Tibial artery (tissue), 4 donors: ENCODE data around the gene CFAP410.

ENCODE experiments used
- DNase-seq, 2 donors: peaks; one replicate each; pipeline ENCODE4 v3.0.0-alpha.2; 2019
- H3K27ac ChIP-seq, 2 donors: fragments of 200-600 bp; sonication (generic) in 1 of 2; 1 replicate in 1 of 2; 2 replicates in 1 of 2; pipeline ENCODE4 v1.5.1; 2018 to 2019; ENCODE audit warnings: mild to moderate bottlenecking in 1 of 2
- H3K27me3 ChIP-seq, 2 donors: fragments of 200-600 bp; sonication (generic) in 1 of 2; one replicate each; pipeline versions ENCODE4 v1.5.1 to v1.6.0; 2016 to 2019
- H3K36me3 ChIP-seq, 3 donors: fragments of 200-600 bp; sonication (generic) in 2 of 3; one replicate each; pipeline ENCODE4 v1.5.1; 2016 to 2019; ENCODE audit warnings: mild to moderate bottlenecking in 2 of 3
- H3K4me1 ChIP-seq, 4 donors: fragments of 200-600 bp; sonication (generic) in 2 of 4; 1 replicate in 3 of 4; 2 replicates in 1 of 4; pipeline ENCODE4 v1.5.1; 2016 to 2019
- H3K4me3 ChIP-seq, 2 donors: fragments of 200-600 bp; sonication (generic) in 1 of 2; 1 replicate in 1 of 2; 2 replicates in 1 of 2; pipeline ENCODE4 v1.5.1; 2018 to 2019; ENCODE audit warnings: mild to moderate bottlenecking in 2 of 2
- H3K9me3 ChIP-seq, 3 donors: fragments of 200-600 bp; sonication (generic) in 1 of 3; one replicate each; pipeline ENCODE4 v1.5.1; 2016 to 2019
- CTCF ChIP-seq, 2 experiments: fragments of 200-600 bp in 1 of 2; fragments of 450-650 bp in 1 of 2; IDR thresholded peaks; one replicate each; pipeline ENCODE4 v1.5.1; 2017 to 2019; ENCODE audit warnings: antibody characterized with exemption in 2 of 2, mild to moderate bottlenecking in 1 of 2, moderate library complexity in 1 of 2
- intact Hi-C: fragments of 100-400 bp; cut with DNase I; formaldehyde crosslinking; loops from one replicate; pipeline ENCODE4 v1.15.0; 2023; ENCODE audit warnings: low total_unique reads

CFAP410 gene

DNA sequence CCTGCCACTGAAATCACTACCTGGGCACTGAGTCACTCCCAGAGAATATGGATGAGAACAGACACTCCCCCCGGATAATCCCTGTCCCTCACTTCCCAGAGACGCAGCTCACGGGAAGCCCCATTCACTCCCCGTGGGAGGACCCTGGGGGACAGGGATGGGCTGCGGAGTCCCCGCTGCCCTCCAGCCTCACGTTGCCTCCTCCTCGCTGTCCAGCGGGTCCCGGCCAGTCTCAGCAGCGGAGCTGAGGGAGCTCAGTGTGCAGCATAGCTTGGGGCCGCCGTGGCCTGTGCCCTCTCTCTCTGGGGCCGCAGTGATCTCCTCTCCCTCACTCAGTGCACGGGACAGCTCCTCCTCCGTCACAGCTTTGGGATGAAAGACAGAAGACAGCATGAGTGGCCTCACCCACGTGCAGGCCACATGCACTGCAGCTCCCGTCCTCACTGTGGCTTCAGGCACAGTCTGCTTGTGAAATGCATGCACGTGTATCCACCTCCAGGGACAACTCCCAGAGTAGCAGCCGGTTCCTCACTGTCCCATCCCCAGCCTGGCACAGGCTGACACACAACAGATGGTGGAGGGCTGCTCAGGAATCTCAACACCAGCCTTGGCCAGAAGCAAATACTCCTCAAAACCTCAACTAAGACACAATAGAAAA lies 7.4 kb downstream of the CFAP410 start:
- Histone ChIP-seq H3K4me1 (no peaks in the 10 kb centered on the region), H3K27me3 (no peaks in the 10 kb centered on the region), H3K9me3 (no peaks in the 10 kb centered on the region), H3K27ac (no peak overlapping the region), H3K36me3 (peaks cover 0 to 77% (median 56%) of the 10 kb centered on the region in 3 donors), H3K4me3 (no peak overlapping the region)
- no peak for DNase-seq
- TF ChIP-seq CTCF (IDR thresholded peaks at IDR 0.05): no peak
- intact Hi-C loops: no loop called here

DNA sequence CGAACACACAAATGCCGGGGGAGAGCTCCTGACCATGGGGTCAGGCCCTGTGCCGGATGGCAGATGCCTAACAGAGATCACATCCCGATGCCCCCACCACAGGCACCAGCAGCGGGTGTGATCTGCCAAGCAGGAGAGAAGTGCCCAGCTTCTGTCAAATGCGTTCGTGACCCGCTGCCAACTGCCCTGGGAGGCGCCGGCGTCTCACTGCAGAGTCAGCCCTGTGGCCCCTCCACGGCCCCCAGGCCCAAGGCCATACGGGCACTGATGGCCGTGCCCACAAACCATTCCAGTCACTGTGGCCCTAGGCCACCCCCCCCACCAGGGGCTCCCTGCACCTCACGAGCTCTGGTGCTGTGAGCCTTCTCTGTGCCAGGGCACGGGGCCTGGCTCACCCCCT lies 8.0 kb downstream of the CFAP410 start:
- H3K4me3 ChIP-seq: no peak overlapping the region
- no peak overlapping the region for H3K27ac ChIP-seq
- H3K9me3 ChIP-seq: no peaks in the 10 kb centered on the region
- intact Hi-C loops: no loop called here
- no peak for TF ChIP-seq CTCF (IDR thresholded peaks at IDR 0.05)
- DNase-seq: no peak
- peaks cover 0 to 77% (median 59%) of the 10 kb centered on the region in 3 donors for H3K36me3 ChIP-seq
- no peaks in the 10 kb centered on the region for H3K27me3 ChIP-seq
- H3K4me1 ChIP-seq: no peaks in the 10 kb centered on the region

DNA sequence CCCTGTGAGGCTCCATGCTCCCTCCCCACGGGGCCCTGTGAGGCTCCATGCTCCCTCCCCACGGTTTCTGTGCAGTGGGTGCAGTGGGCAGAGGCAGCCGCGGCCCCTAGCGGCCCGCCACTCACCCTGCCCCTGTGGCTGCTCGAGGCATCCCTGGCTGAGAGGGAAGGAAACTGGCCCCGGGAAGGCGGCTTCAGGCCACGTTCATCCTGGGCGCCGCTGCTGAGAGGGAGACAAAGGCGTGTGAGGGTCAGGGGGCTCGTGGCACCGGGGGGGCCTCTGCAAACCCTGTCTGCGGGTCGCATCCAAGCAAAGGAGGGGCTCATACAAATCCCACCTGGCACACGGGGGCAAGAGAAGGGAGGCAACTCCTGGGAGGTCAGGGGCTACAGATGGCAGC lies 8.5 kb downstream of the CFAP410 start:
- Histone ChIP-seq H3K4me1 (no peaks in the 10 kb centered on the region), H3K9me3 (no peaks in the 10 kb centered on the region), H3K27ac (no peak overlapping the region), H3K36me3 (peaks cover 0 to 77% (median 60%) of the 10 kb centered on the region in 3 donors), H3K27me3 (no peaks in the 10 kb centered on the region), H3K4me3 (no peak overlapping the region)
- TF ChIP-seq CTCF (IDR thresholded peaks at IDR 0.05): no peak
- intact Hi-C loops: no loop called here
- no peak for DNase-seq

DNA sequence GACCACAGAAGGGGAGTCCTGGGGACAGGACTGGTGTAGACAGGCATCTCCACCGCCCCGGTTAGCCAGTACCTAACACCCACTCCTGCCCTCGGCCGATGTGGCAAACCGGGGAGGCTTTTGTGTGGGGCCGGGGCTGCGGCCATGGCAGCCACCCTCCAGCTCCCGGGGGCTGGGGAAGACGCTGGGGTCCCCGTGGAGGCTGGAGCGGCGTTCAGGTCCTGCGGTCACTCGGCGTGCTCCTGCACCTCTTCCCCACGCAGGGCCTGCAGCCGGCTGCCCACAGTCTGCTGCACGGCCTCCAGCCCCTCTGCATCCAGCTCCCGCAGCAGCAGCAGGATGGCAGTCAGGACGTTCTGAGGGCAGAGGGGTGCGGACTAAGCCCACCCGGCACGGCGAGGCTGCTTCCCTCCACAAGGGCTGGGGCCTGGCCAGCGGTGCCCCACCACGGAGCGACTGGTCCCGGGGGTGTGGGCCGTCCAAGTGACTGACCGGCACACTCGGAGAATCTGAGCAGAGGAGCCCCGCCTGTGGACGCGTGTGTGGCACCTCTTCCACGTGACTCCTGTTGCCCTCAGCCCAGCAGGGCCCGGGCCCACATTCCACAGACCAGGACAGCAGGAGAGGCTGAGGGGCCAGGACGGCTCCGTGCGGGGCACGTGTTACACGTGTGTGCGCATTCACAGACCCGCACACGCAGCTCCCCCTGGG lies 9.1 kb downstream of the CFAP410 start:
- TF ChIP-seq CTCF (IDR thresholded peaks at IDR 0.05): no peak
- H3K27me3 ChIP-seq: no peaks in the 10 kb centered on the region
- H3K4me1 ChIP-seq: no peaks in the 10 kb centered on the region
- no peaks in the 10 kb centered on the region for H3K9me3 ChIP-seq
- H3K4me3 ChIP-seq: no peak overlapping the region
- intact Hi-C loops: loop anchor here (10.0 kb wide), 1 partner anchor 515 kb away; no protein-coding TSS in a partner anchor
- no peak for DNase-seq
- no peak overlapping the region for H3K27ac ChIP-seq
- peaks cover 0 to 77% (median 60%) of the 10 kb centered on the region in 3 donors for H3K36me3 ChIP-seq

DNA sequence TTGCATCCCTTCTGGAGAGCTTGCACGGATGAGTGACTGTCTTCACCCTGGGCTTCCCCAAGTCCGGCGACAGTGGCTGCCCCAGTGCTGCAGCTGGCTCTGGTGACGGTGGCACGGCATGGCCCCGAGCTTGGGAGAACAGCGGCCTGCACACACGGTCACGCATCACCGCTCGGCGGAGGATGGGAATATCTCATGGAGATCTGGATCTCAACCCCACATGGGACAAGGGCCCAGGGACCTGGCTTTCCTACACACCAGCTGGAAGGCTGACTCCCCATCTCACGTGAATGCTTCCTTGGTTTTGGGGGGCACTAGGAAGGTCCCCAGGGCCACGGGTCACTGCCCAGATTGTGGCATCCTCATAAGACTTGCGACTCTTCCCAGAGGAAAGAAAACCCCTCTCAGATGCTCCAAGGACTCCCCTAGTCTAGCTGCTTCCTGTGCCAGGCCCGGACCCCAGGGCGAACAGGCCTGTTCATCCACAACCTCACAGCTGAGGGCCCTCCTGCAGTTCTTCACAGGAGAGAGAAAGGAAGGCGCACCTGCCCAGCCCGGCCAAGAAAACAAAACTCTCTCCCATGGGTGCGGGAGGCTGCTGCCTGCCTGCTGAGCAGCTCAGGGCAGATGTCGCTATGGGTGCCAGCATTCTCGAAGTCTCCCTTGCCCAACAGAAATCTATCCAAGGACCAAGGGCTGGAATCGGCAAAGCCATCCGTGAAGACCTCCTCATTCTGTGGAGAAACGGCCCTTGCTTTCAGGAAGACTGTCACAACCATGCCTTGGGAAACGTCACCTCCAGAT lies 9.9 kb downstream of the CFAP410 start:
- no peak for DNase-seq
- no peak for TF ChIP-seq CTCF (IDR thresholded peaks at IDR 0.05)
- Histone ChIP-seq H3K36me3 (peaks cover 7 to 80% (median 63%) of the 10 kb centered on the region in 3 donors), H3K4me1 (no peaks in the 10 kb centered on the region), H3K27me3 (no peaks in the 10 kb centered on the region), H3K27ac (no peak overlapping the region), H3K9me3 (no peaks in the 10 kb centered on the region), H3K4me3 (no peak overlapping the region)
- intact Hi-C loops: loop anchor here (10.0 kb wide), 1 partner anchor 514 kb away; no protein-coding TSS in a partner anchor
